Measurements from ENCODE around the gene NTRK3.

GRCh38 chr15:88060383-88060782 is 196.2 kb downstream of the NTRK3 start:
- TF ChIP-seq, protein P1, sequence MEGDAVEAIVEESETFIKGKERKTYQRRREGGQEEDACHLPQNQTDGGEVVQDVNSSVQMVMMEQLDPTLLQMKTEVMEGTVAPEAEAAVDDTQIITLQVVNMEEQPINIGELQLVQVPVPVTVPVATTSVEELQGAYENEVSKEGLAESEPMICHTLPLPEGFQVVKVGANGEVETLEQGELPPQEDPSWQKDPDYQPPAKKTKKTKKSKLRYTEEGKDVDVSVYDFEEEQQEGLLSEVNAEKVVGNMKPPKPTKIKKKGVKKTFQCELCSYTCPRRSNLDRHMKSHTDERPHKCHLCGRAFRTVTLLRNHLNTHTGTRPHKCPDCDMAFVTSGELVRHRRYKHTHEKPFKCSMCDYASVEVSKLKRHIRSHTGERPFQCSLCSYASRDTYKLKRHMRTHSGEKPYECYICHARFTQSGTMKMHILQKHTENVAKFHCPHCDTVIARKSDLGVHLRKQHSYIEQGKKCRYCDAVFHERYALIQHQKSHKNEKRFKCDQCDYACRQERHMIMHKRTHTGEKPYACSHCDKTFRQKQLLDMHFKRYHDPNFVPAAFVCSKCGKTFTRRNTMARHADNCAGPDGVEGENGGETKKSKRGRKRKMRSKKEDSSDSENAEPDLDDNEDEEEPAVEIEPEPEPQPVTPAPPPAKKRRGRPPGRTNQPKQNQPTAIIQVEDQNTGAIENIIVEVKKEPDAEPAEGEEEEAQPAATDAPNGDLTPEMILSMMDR (IDR thresholded peaks at IDR 0.05) = no peak
- TF ChIP-seq POLR2A (IDR thresholded peaks at IDR 0.05) (no peak), POLR2AphosphoS5 (IDR thresholded peaks at IDR 0.05) (no peak)

All from prostate gland (tissue), 2 donors.